H1 (cell line): ENCODE data around the gene GON4L.

Experiments used
- CHD1 ChIP-seq: IDR thresholded peaks from 2 replicates; pipeline ENCODE4 v1.6.1; 2012; ENCODE audit warnings: low read depth, low read length, improper control_type of control experiment
- CREB1 ChIP-seq: IDR thresholded peaks from 2 replicates; pipeline ENCODE4 v1.6.1; 2012; ENCODE audit warnings: inconsistent platforms
- CTCF ChIP-seq, 3 experiments: IDR thresholded peaks; 1 replicate in 2 of 3; 2 replicates in 1 of 3; pipeline versions ENCODE4 v1.5.1 to v1.6.1; 2011; ENCODE audit warnings: low read length in 3 of 3, mild to moderate bottlenecking in 3 of 3, inconsistent platforms in 2 of 3, low read depth in 1 of 3, moderate library complexity in 1 of 3; ENCODE audit not compliant: insufficient read depth in 1 of 3; ENCODE audit errors: control extremely low read depth in 1 of 3
- EZH2 ChIP-seq: fragments of 200-600 bp; sonication (generic); IDR thresholded peaks from 2 replicates; pipeline ENCODE4 v1.7.1; 2012; ENCODE audit warnings: low read depth, mild to moderate bottlenecking, moderate library complexity, low read length, inconsistent platforms; ENCODE audit not compliant: severe bottlenecking
- MAX ChIP-seq: IDR thresholded peaks from 2 replicates; pipeline ENCODE4 v1.6.1; 2012; ENCODE audit warnings: inconsistent platforms
- RAD21 ChIP-seq, 2 experiments: IDR thresholded peaks in 1 of 2; conservative IDR thresholded peaks in 1 of 2; 2 replicates each; pipeline ENCODE4 v1.6.1; 2011; ENCODE audit warnings: low read depth in 2 of 2, low read length in 2 of 2, improper control_type of control experiment in 1 of 2, inconsistent platforms in 1 of 2, mild to moderate bottlenecking in 1 of 2, moderate library complexity in 1 of 2
- RFX5 ChIP-seq: IDR thresholded peaks from 2 replicates; pipeline ENCODE4 v1.6.1; 2011; ENCODE audit warnings: low read depth, low read length, improper control_type of control experiment, borderline replicate concordance
- SIN3A ChIP-seq, 2 experiments: IDR thresholded peaks in 1 of 2; conservative IDR thresholded peaks in 1 of 2; 2 replicates each; pipeline ENCODE4 v1.6.1; 2011 to 2012; ENCODE audit warnings: low read length in 2 of 2, improper control_type of control experiment in 1 of 2, low read depth in 1 of 2, mild to moderate bottlenecking in 1 of 2
- SUZ12 ChIP-seq: fragments of 200-600 bp; sonication (generic); IDR thresholded peaks from 2 replicates; pipeline ENCODE4 v1.6.1; 2012; ENCODE audit warnings: mild to moderate bottlenecking, inconsistent platforms, low read length, moderate library complexity, mixed read lengths
- TCF12 ChIP-seq: IDR thresholded peaks from 2 replicates; pipeline ENCODE4 v1.6.1; 2011; ENCODE audit warnings: low read depth, mild to moderate bottlenecking, low read length

GRCh38 chr1:155873860-155874259 is 16.8 kb upstream of the GON4L start:
- TF ChIP-seq CTCF (IDR thresholded peaks at IDR 0.05; ENCODE audit: control extremely low read depth in 1 of 3, insufficient read depth in 1 of 3, low read depth in 1 of 3, low read length in 3 of 3) (no peak), RFX5 (no peak), CREB1 (no peak), SUZ12 (no peak), SIN3A (conservative IDR thresholded peaks at IDR 0.05 in 1 of 2, IDR thresholded peaks at IDR 0.05 in 1 of 2; ENCODE audit: low read depth in 1 of 2, low read length in 2 of 2) (no peak), CHD1 (no peak), MAX (no peak), EZH2 (no peak), RAD21 (IDR thresholded peaks at IDR 0.05 in 1 of 2, conservative IDR thresholded peaks at IDR 0.05 in 1 of 2; ENCODE audit: low read depth in 2 of 2, low read length in 2 of 2) (no peak), TCF12 (no peak)
